ENCODE results near the gene POU5F1. TPM values are rescaled to one million over a fixed set of nuclear protein-coding genes. Genes with fewer than 3 reads are reported as not detected.

The POU5F1 gene
- total and polyA plus RNA-seq, 9 of the 15 experiments (the other 6 are each of a cell fraction or from before 2014, with no cell fraction given), result 0.06 to 2.0 (median 0.10) TPM; not detected in 6

DNA sequence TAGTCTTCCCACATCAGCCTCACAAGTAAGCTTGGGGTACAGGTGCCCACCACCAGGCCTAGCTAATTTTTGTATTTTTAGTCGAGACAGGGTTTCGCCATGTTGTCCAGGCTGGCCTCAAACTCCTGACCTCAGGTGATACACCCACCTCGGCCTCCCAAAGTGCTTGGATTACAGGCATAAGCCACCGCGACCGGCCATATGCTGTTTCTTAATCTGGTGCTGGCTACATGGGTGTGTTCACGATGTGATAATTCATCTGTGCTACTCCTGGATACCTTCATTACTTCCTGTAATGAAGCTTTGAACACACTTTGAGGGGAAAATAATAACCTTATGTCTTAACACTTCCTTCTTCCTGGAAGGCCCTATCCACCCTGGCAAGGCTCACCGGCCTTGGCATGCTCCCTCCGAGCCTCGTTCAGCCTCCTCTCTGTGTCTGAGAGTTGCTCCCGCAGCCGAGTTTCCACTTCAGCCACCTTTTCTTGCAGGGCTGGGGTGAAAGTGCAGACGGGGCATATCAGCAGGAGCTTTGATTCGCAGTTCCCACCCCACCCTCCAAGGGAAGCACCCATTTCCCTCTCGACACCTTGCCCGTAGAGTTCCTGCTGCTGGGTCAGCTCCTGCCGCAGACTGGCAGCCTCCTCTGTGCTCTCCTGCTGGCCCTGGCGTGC, 26.0 kb downstream of the POU5F1 start:
- peaks cover 0 to 4% of the 10 kb centered on the region in 2 experiments; a peak in 3 of 5 replicates for H3K4me1 ChIP-seq (replicated peaks in 1 of 2; ENCODE audit: control insufficient read depth in 2 of 2, insufficient read depth in 2 of 2, low read length in 2 of 2)
- H3K9ac ChIP-seq (ENCODE audit: insufficient read depth in 1 of 2, low read depth in 2 of 2, low read length in 2 of 2), result peak overlapping the region in 1 of 2 experiments; percentile 45; a peak in 1 of 4 replicates
- no peak overlapping the region for H3K27ac ChIP-seq (ENCODE audit: extremely low read depth, low read depth, low read length)
- TSS peak; percentile 28 for BruUV-seq (replicated peaks)
- H3K9me1 ChIP-seq (ENCODE audit: control insufficient read depth, insufficient read depth, low read length), result no peaks in the 10 kb centered on the region
- FAIRE-seq, result no peak
- in situ Hi-C loops (cut with MboI), result no loop called here
- H3K4me2 ChIP-seq (ENCODE audit: insufficient read depth, low read length), result no peak overlapping the region
- H4K20me1 ChIP-seq (replicated peaks; ENCODE audit: control insufficient read depth, insufficient read depth, low read length), result no peaks in the 10 kb centered on the region; the same call in 1 of the 2 replicates
- whole genome bisulfite sequencing (ENCODE audit: insufficient coverage, low coverage, missing lambda C conversion rate), result 89% methylated on average over 15 of the region's 18 CpGs
- H3K4me3 ChIP-seq, result no peak overlapping the region
- no peaks in the 10 kb centered on the region for H3K9me3 ChIP-seq (replicated peaks; ENCODE audit: control insufficient read depth, insufficient read depth, low read depth, low read length)
- H3K79me2 ChIP-seq (ENCODE audit: control insufficient read depth, insufficient read depth, low read length), result no peaks in the 10 kb centered on the region
- no peaks in the 10 kb centered on the region; a peak in 1 of 5 replicates for H3K27me3 ChIP-seq (ENCODE audit: control insufficient read depth in 2 of 2, insufficient read depth in 2 of 2, low read length in 2 of 2)
- POLR2A ChIA-PET, result interaction anchor here (0.6 to 2.6 kb wide), 6 partner anchors 11 to 236 kb away, joined by 3 to 7 read pairs (median 4); partner anchors contain the start of genes CCHCR1 and TCF19
- intact Hi-C loops (cut with micrococcal nuclease), result no loop called here
- peaks cover 46% of the 10 kb centered on the region; the same call in 2 of the 3 replicates for H3K36me3 ChIP-seq (ENCODE audit: control insufficient read depth, insufficient read depth, low read length)
- no peak overlapping the region for H2AFZ ChIP-seq (ENCODE audit: low read depth, low read length)
- no peak for ATAC-seq
- DNase-seq (ENCODE audit: extremely low read depth in 1 of 4, low spot score in 3 of 4), result no peak
- CTCF ChIA-PET (ENCODE audit: low intra/inter-chr PET ratio), result interaction anchor here (0.8 kb wide), 1 partner anchor 8 kb away, joined by 3 read pairs; no protein-coding TSS in a partner anchor
- no peak for TF ChIP-seq POLR2AphosphoS2 (IDR thresholded peaks at IDR 0.05; ENCODE audit: low read length)
- TF ChIP-seq, protein P1, sequence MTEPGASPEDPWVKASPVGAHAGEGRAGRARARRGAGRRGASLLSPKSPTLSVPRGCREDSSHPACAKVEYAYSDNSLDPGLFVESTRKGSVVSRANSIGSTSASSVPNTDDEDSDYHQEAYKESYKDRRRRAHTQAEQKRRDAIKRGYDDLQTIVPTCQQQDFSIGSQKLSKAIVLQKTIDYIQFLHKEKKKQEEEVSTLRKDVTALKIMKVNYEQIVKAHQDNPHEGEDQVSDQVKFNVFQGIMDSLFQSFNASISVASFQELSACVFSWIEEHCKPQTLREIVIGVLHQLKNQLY (CRISPR knock-in tag; conservative IDR thresholded peaks at IDR 0.05), result no peak
- no peak for TF ChIP-seq ZNF589 (CRISPR knock-in tag; IDR thresholded peaks at IDR 0.05; ENCODE audit: low read depth)
- TF ChIP-seq ZNF699 (CRISPR knock-in tag; IDR thresholded peaks at IDR 0.05; ENCODE audit: insufficient replicate concordance), result no peak
- TF ChIP-seq BCL6 (CRISPR knock-in tag; IDR thresholded peaks at IDR 0.05), result no peak
- TF ChIP-seq PCBP2 (IDR thresholded peaks at IDR 0.05; ENCODE audit: low read depth, low read length, poor library complexity, severe bottlenecking), result no peak
